AG04450 (cell line): ENCODE results near the gene LBX2. TPM values are rescaled to one million over a fixed set of nuclear protein-coding genes. Genes with fewer than 3 reads are reported as not detected.

Experiments used
- CTCF ChIA-PET: fragments of 300-600, 350-600 bp; formaldehyde crosslinking; extraction: SDS; loops from one replicate; lab custom pipeline; 2022; ENCODE audit warnings: antibody characterized with exemption, inconsistent platforms; lab: Charles Lee
- POLR2A ChIA-PET: fragments of 350-600 bp; formaldehyde crosslinking; extraction: SDS; loops from one replicate; lab custom pipeline; 2021; ENCODE audit warnings: antibody characterized with exemption, inconsistent platforms; lab: Yijun Ruan, JAX
- DNase-seq: peaks from one replicate; pipeline ENCODE4 v3.0.0-alpha.2; 2011; ENCODE audit warnings: low read depth, low spot score
- H3K27ac ChIP-seq: one replicate; pipeline ENCODE4 v1.5.1; 2012; ENCODE audit warnings: low read depth, low read length, control low read depth
- H3K27me3 ChIP-seq: one replicate; pipeline ENCODE4 v1.6.0; 2012; ENCODE audit warnings: low read length; ENCODE audit not compliant: control insufficient read depth, insufficient read depth
- H3K4me3 ChIP-seq: 2 replicates; pipeline ENCODE4 v1.5.1; 2011; ENCODE audit warnings: mild to moderate bottlenecking, low read depth, low read length, control low read depth
- H3K9me3 ChIP-seq: 2 replicates; pipeline ENCODE4 v1.5.1; 2012; ENCODE audit warnings: low read length; ENCODE audit not compliant: control insufficient read depth, insufficient read depth
- CTCF ChIP-seq: IDR thresholded peaks from 2 replicates; pipeline ENCODE4 v1.5.1; 2011; ENCODE audit warnings: low read depth, low read length, control low read depth, inconsistent platforms
- polyA plus RNA-seq: library from polyadenylated mRNA; depleted of rRNA; stranded (reverse); fragments of >200 nt; gene quantifications from 2 replicates; pipeline ENCODE4 v1.2.3, GENCODE V29; 2011

The LBX2 gene
- polyA plus RNA-seq, 1 experiment = 0.86 TPM

GRCh38 chr2:74526649-74527230 is 27.3 kb upstream of the LBX2 start:
- peaks cover 11% of the 10 kb centered on the region for H3K27me3 ChIP-seq

GRCh38 chr2:74525717-74526648 is 26.6 kb upstream of the LBX2 start, which contains the start of gene DQX1:
DQX1 (minus strand) TSS chr2:74526231; CDS start chr2:74525729, 502 bp downstream.
- Histone ChIP-seq H3K27me3 (peaks cover 13% of the 10 kb centered on the region), H3K9me3 (peaks cover 10% of the 10 kb centered on the region; the same call in 1 of the 2 replicates), H3K4me3 (no peak within 1 kb of the TSS), H3K27ac (no peak within 1 kb of the TSS)
- ChIA-PET CTCF (no interaction called here), POLR2A (interaction anchor here (0.9 kb wide), 1 partner anchor 15 kb away, joined by 8 read pairs; no protein-coding TSS in a partner anchor)
- no peak for TF ChIP-seq CTCF
- no peak for DNase-seq

More at GRCh38 chr2:74526649-74527230, 27.3 kb upstream of the LBX2 start:
- ChIA-PET CTCF (no interaction called here), POLR2A (interaction anchor here (0.9 kb wide), 1 partner anchor 16 kb away, joined by 8 read pairs; no protein-coding TSS in a partner anchor)
- DNase-seq = no peak
- TF ChIP-seq CTCF = no peak
- Histone ChIP-seq H3K4me3 (no peak overlapping the region), H3K9me3 (peaks cover 10% of the 10 kb centered on the region; the same call in 1 of the 2 replicates), H3K27ac (no peak overlapping the region)

DNA sequence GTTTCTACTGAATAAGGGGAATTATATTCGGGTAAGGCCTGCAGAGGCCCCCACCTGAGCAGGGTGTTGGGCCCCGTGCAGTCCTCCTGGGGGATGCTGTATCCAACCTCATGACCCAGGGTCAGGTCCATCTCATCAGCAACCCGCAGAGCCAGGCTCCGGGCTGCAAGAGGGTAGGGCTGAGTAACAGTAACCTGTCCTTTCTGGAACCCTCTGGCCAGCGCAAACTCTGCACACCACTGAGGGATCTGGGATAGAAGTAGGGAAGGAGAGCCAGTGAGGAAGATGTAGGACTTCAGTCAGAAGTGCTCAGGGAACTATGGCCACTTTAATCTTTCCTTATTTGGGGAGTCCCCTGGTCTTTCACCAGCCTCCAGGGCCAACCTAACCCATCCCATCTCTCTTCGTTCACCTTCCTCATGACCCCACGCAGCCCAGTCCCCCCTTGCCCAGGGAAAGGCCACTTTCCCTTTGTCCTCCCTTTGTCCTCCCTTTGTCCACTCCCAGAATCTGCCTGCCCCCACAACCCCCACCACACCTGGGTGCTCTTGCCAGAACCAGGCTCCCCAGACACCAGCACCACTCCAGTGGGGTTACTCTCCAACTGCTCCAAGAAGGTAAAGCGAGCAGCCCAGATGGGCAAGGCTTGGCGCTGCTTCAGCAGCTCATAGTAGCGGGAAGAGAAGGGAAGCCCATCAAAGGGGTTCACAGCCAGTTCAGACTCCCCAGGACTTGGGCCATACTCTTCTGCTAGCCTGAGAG is 25.7 kb upstream of the LBX2 start:
- ChIA-PET CTCF (no interaction called here), POLR2A (no interaction called here)
- Histone ChIP-seq H3K27ac (no peak overlapping the region), H3K9me3 (peaks cover 10% of the 10 kb centered on the region; the same call in 1 of the 2 replicates), H3K4me3 (no peak overlapping the region), H3K27me3 (peaks cover 22% of the 10 kb centered on the region)
- no peak for DNase-seq
- no peak for TF ChIP-seq CTCF

DNA sequence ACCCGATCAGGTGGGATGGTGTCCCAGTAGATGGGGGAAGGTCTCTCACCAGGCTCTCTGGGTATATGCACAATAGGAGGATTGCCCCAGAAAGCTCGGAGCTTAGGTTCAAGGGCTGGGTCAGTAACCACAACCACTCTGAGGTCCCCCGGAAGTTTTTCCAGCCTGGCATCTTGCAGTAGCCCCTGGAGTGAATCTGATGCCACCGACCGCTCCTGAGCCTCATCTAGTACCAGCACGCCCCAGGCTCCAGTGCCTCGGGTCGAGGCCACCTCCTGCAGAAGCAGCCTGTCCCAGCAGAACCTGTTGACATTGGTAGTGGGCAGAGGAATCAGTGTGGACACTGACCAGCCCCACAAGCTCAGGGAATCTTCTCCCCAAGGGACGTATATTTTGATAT is 24.6 kb upstream of the LBX2 start:
- H3K27ac ChIP-seq = no peak overlapping the region
- H3K27me3 ChIP-seq = peaks cover 33% of the 10 kb centered on the region
- ChIA-PET POLR2A (no interaction called here), CTCF (interaction anchor here (1.8 kb wide), 1 partner anchor 64 kb away, joined by 4 read pairs; no protein-coding TSS in a partner anchor)
- H3K4me3 ChIP-seq = no peak overlapping the region
- TF ChIP-seq CTCF = no peak
- DNase-seq = no peak
- peaks cover 5% of the 10 kb centered on the region; the same call in 1 of the 2 replicates for H3K9me3 ChIP-seq
